GM06990 (cell line): ENCODE results near the gene DES.

Source experiments
- DNase-seq: peaks from one replicate; pipeline ENCODE4 v3.0.0-alpha.2; 2011; ENCODE audit not compliant: insufficient read length; ENCODE audit errors: extremely low read depth
- H3K27me3 ChIP-seq: replicated peaks from 2 replicates; pipeline ENCODE4 v1.6.0; 2011; ENCODE audit warnings: low read length; ENCODE audit not compliant: control insufficient read depth, insufficient read depth
- H3K36me3 ChIP-seq: 2 replicates; pipeline ENCODE4 v1.5.1; 2011; ENCODE audit warnings: low read length; ENCODE audit not compliant: control insufficient read depth, insufficient read depth
- H3K4me3 ChIP-seq: replicated peaks from 2 replicates; pipeline ENCODE4 v1.5.1; 2011; ENCODE audit warnings: low read depth, mild to moderate bottlenecking, control low read depth, low read length
- CTCF ChIP-seq: IDR thresholded peaks from 2 replicates; pipeline ENCODE4 v1.5.1; 2011; ENCODE audit warnings: low read length, control low read depth, mild to moderate bottlenecking, inconsistent platforms; ENCODE audit not compliant: insufficient read depth, poor library complexity, severe bottlenecking

DES gene

GRCh38 chr2:219419012-219419324 is 791 bp downstream of the DES start:
- H3K4me3 ChIP-seq, result no peak overlapping the region
- TF ChIP-seq CTCF, result no peak

GRCh38 chr2:219419331-219420197 is 1.4 kb downstream of the DES start:
- Histone ChIP-seq H3K4me3 (no peak overlapping the region), H3K36me3 (no peaks in the 10 kb centered on the region), H3K27me3 (no peaks in the 10 kb centered on the region; the same call in 1 of the 2 replicates)
- DNase-seq, result no peak
- no peak for TF ChIP-seq CTCF

More at GRCh38 chr2:219419012-219419324, 791 bp downstream of the DES start:
- no peaks in the 10 kb centered on the region; the same call in 1 of the 2 replicates for H3K27me3 ChIP-seq
- DNase-seq, result no peak
- no peaks in the 10 kb centered on the region for H3K36me3 ChIP-seq

GRCh38 chr2:219420687-219421086 is 2.5 kb downstream of the DES start:
- H3K36me3 ChIP-seq, result no peaks in the 10 kb centered on the region
- no peak for DNase-seq
- TF ChIP-seq CTCF, result no peak
- no peaks in the 10 kb centered on the region; the same call in 1 of the 2 replicates for H3K27me3 ChIP-seq
- no peak overlapping the region for H3K4me3 ChIP-seq

GRCh38 chr2:219421323-219421722 is 3.1 kb downstream of the DES start:
- Histone ChIP-seq H3K36me3 (no peaks in the 10 kb centered on the region), H3K27me3 (no peaks in the 10 kb centered on the region; the same call in 1 of the 2 replicates), H3K4me3 (no peak overlapping the region)
- TF ChIP-seq CTCF, result no peak
- no peak for DNase-seq

- TF ChIP-seq CTCF, result no peak
- no peak for DNase-seq
- no peak overlapping the region for H3K4me3 ChIP-seq
These were observed 4.9 kb downstream of the DES start for GRCh38 chr2:219422952-219423534.

More at GRCh38 chr2:219422952-219423534, 4.9 kb downstream of the DES start:
- Histone ChIP-seq H3K36me3 (no peaks in the 10 kb centered on the region), H3K27me3 (no peaks in the 10 kb centered on the region; the same call in 1 of the 2 replicates)
